ENCODE data around the gene TMEM207. TPM values are rescaled to one million over a fixed set of nuclear protein-coding genes. Genes with fewer than 3 reads are reported as not detected.
A peak's percentile ranks its signal among the peaks of the same experiment; 100 is the strongest.

TMEM207 gene
- total and polyA plus RNA-seq, 4 donors = not detected

- no peak for DNase-seq (ENCODE audit: low spot score)
- Histone ChIP-seq H3K4me1 (ENCODE audit: control insufficient read depth in 4 of 4, insufficient read depth in 4 of 4, low read length in 3 of 4) (peaks cover 0 to 9% (median 0%) of the 10 kb centered on the region in 4 donors), H3K36me3 (ENCODE audit: control insufficient read depth in 4 of 4, insufficient read depth in 3 of 4, low read depth in 1 of 4, low read length in 3 of 4) (no peaks in the 10 kb centered on the region), H3K27ac (ENCODE audit: low read depth in 1 of 2, low read length in 2 of 2) (no peak overlapping the region), H3K27me3 (ENCODE audit: control insufficient read depth in 4 of 4, insufficient read depth in 4 of 4, low read length in 3 of 4) (no peaks in the 10 kb centered on the region), H3K4me3 (ENCODE audit: low read depth in 1 of 3, low read length in 3 of 3) (no peak overlapping the region), H3K9ac (ENCODE audit: low read depth in 1 of 2, low read length in 2 of 2) (no peak overlapping the region), H3K9me3 (ENCODE audit: control insufficient read depth in 4 of 4, low read length in 3 of 4) (no peaks in the 10 kb centered on the region)
- WGBS = 83% methylated on average over 2 of the region's 2 CpGs
- TF ChIP-seq RAD21 (IDR thresholded peaks at IDR 0.05) (no peak), YY1 (IDR thresholded peaks at IDR 0.05) (no peak)
These were observed 1.4 kb downstream of the TMEM207 start for GRCh38 chr3:190448256-190448655.

- WGBS = 32% methylated on average over 6 of the region's 6 CpGs
- TF ChIP-seq EGR1 (IDR thresholded peaks at IDR 0.05; ENCODE audit: low read depth in 2 of 2) (peak in 1 of 2 donors; percentile 38), FOXA2 (IDR thresholded peaks at IDR 0.05) (peak; percentile 22), RAD21 (IDR thresholded peaks at IDR 0.05) (peak in 1 of 2 donors; percentile 30), NR2F2 (IDR thresholded peaks at IDR 0.05) (no peak), HNF4A (conservative IDR thresholded peaks at IDR 0.05) (peak in 1 of 2 donors; percentile 58), FOXA1 (IDR thresholded peaks at IDR 0.05) (no peak), JUND (IDR thresholded peaks at IDR 0.05) (peak; percentile 59 to 92), RXRA (IDR thresholded peaks at IDR 0.05) (peak in 1 of 2 donors; percentile 62)
These were observed 3.0 kb downstream of the TMEM207 start for GRCh38 chr3:190446573-190447279.

GRCh38 chr3:190444576-190445145 is 5.0 kb downstream of the TMEM207 start:
- WGBS = 94% methylated on average over 3 of the region's 3 CpGs
- Histone ChIP-seq H3K9ac (ENCODE audit: low read depth in 1 of 2, low read length in 2 of 2) (no peak overlapping the region), H3K27ac (ENCODE audit: low read depth in 1 of 2, low read length in 2 of 2) (no peak overlapping the region), H3K4me1 (ENCODE audit: control insufficient read depth in 4 of 4, insufficient read depth in 4 of 4, low read length in 3 of 4) (peaks cover 0 to 5% (median 0%) of the 10 kb centered on the region in 4 donors), H3K27me3 (ENCODE audit: control insufficient read depth in 4 of 4, insufficient read depth in 4 of 4, low read length in 3 of 4) (no peaks in the 10 kb centered on the region), H3K4me3 (ENCODE audit: low read depth in 1 of 3, low read length in 3 of 3) (no peak overlapping the region), H3K9me3 (ENCODE audit: control insufficient read depth in 4 of 4, low read length in 3 of 4) (no peaks in the 10 kb centered on the region), H3K36me3 (ENCODE audit: control insufficient read depth in 4 of 4, insufficient read depth in 3 of 4, low read depth in 1 of 4, low read length in 3 of 4) (no peaks in the 10 kb centered on the region)
- DNase-seq (ENCODE audit: low spot score) = no peak
- no peak for TF ChIP-seq RXRA (IDR thresholded peaks at IDR 0.05)

More at GRCh38 chr3:190446573-190447279, 3.0 kb downstream of the TMEM207 start:
- no peak overlapping the region for H3K9ac ChIP-seq (ENCODE audit: low read depth in 1 of 2, low read length in 2 of 2)
- no peak overlapping the region for H3K4me3 ChIP-seq (ENCODE audit: low read depth in 1 of 3, low read length in 3 of 3)
- H3K27me3 ChIP-seq (ENCODE audit: control insufficient read depth in 4 of 4, insufficient read depth in 4 of 4, low read length in 3 of 4) = no peaks in the 10 kb centered on the region
- no peak for DNase-seq (ENCODE audit: low spot score)
- no peaks in the 10 kb centered on the region for H3K36me3 ChIP-seq (ENCODE audit: control insufficient read depth in 4 of 4, insufficient read depth in 3 of 4, low read depth in 1 of 4, low read length in 3 of 4)
- H3K27ac ChIP-seq (ENCODE audit: low read depth in 1 of 2, low read length in 2 of 2) = no peak overlapping the region
- peaks cover 0 to 5% (median 0%) of the 10 kb centered on the region in 4 donors for H3K4me1 ChIP-seq (ENCODE audit: control insufficient read depth in 4 of 4, insufficient read depth in 4 of 4, low read length in 3 of 4)
- H3K9me3 ChIP-seq (ENCODE audit: control insufficient read depth in 4 of 4, low read length in 3 of 4) = no peaks in the 10 kb centered on the region

- no peak overlapping the region for H3K27ac ChIP-seq (ENCODE audit: low read depth in 1 of 2, low read length in 2 of 2)
- 90% methylated on average over 6 of the region's 6 CpGs for WGBS
- no peak overlapping the region for H3K9ac ChIP-seq (ENCODE audit: low read depth in 1 of 2, low read length in 2 of 2)
These were observed 5.7 kb downstream of the TMEM207 start for GRCh38 chr3:190444006-190444405.

More at GRCh38 chr3:190444006-190444405, 5.7 kb downstream of the TMEM207 start:
- DNase-seq (ENCODE audit: low spot score) = no peak
- Histone ChIP-seq H3K36me3 (ENCODE audit: control insufficient read depth in 4 of 4, insufficient read depth in 3 of 4, low read depth in 1 of 4, low read length in 3 of 4) (no peaks in the 10 kb centered on the region), H3K9me3 (ENCODE audit: control insufficient read depth in 4 of 4, low read length in 3 of 4) (no peaks in the 10 kb centered on the region), H3K4me3 (ENCODE audit: low read depth in 1 of 3, low read length in 3 of 3) (no peak overlapping the region), H3K27me3 (ENCODE audit: control insufficient read depth in 4 of 4, insufficient read depth in 4 of 4, low read length in 3 of 4) (no peaks in the 10 kb centered on the region), H3K4me1 (ENCODE audit: control insufficient read depth in 4 of 4, insufficient read depth in 4 of 4, low read length in 3 of 4) (peaks cover 0 to 5% (median 0%) of the 10 kb centered on the region in 4 donors)
- TF ChIP-seq REST (IDR thresholded peaks at IDR 0.05) = no peak
- no peak for TF ChIP-seq HNF4A (conservative IDR thresholded peaks at IDR 0.05)
- TF ChIP-seq RXRA (IDR thresholded peaks at IDR 0.05) = no peak
- no peak for TF ChIP-seq ZBTB33 (IDR thresholded peaks at IDR 0.05)
- TF ChIP-seq GABPA (IDR thresholded peaks at IDR 0.05 in 1 of 2, conservative IDR thresholded peaks at IDR 0.05 in 1 of 2) = no peak
